HG03442 (cell line): ENCODE results near the gene ZMYND15.

ENCODE experiments used
- ATAC-seq: cut with Tn5 transposase; IDR thresholded peaks from one replicate; pipeline ENCODE4 v1.9.1; 2021; ENCODE audit warnings: mild to moderate bottlenecking, moderate library complexity; ENCODE audit not compliant: unreplicated experiment

Gene ZMYND15

GRCh38 chr17:4742133-4742532, 2.5 kb downstream of the ZMYND15 start:
- ATAC-seq, result no peak

- ATAC-seq, result no peak
These were observed 3.0 kb downstream of the ZMYND15 start for GRCh38 chr17:4742629-4743028.

GRCh38 chr17:4743216-4743615, 3.6 kb downstream of the ZMYND15 start:
- ATAC-seq, result no peak

DNA sequence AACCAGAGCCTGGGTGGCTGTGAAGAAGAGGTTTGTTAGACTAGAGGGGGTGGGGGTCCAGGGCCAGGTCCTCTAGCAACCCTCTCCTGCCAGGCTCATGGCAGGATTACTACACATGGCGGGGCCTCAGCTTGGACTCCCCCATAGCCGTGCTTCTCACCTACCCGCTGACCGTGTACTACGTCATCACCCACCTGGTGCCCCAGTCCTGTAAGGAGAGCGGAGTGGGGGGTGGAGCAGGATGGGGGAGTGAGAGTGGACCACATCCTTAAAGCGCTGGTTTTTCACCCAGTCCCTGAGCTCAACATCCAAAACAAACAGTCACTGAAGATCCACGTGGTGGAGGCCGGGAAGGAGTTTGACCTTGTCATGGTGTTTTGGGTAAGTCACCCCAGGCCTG, 4.3 kb downstream of the ZMYND15 start:
- ATAC-seq, result no peak

GRCh38 chr17:4744999-4745969, 5.7 kb downstream of the ZMYND15 start:
- no peak for ATAC-seq

GRCh38 chr17:4747847-4748246, 8.2 kb downstream of the ZMYND15 start:
- ATAC-seq, result no peak

GRCh38 chr17:4748686-4749085, 9.1 kb downstream of the ZMYND15 start:
- no peak for ATAC-seq

GRCh38 chr17:4750606-4751005, 11.0 kb downstream of the ZMYND15 start:
- no peak for ATAC-seq

- no peak for ATAC-seq
These were observed 12.3 kb downstream of the ZMYND15 start for GRCh38 chr17:4751932-4752331.

GRCh38 chr17:4753392-4753791, 13.8 kb downstream of the ZMYND15 start:
- no peak for ATAC-seq

- ATAC-seq, result no peak
These were observed 20.2 kb downstream of the ZMYND15 start for GRCh38 chr17:4759776-4760236.

GRCh38 chr17:4764595-4764994, 25.0 kb downstream of the ZMYND15 start:
- ATAC-seq, result no peak

DNA sequence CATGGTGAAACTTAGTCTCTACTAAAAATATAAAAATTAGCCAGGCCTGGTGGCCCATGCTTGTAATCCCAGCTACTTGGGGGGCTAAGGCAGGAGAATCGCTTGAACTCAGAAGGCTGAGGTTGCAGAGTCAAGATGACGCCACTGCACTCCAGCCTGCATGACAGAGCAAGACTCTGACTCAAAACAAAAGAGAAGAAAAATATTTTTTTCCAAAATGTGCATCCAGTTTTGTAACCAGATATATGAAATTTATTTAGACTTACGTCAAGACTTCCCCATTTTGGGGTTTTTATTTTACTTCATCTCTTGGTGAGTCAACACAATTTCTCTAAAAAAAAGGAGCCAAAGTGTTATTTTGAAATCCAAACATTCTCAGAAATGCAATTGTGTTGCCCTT, 26.6 kb downstream of the ZMYND15 start:
- no peak for ATAC-seq

- ATAC-seq, result no peak
These were observed 27.1 kb downstream of the ZMYND15 start for GRCh38 chr17:4766723-4767122.

DNA sequence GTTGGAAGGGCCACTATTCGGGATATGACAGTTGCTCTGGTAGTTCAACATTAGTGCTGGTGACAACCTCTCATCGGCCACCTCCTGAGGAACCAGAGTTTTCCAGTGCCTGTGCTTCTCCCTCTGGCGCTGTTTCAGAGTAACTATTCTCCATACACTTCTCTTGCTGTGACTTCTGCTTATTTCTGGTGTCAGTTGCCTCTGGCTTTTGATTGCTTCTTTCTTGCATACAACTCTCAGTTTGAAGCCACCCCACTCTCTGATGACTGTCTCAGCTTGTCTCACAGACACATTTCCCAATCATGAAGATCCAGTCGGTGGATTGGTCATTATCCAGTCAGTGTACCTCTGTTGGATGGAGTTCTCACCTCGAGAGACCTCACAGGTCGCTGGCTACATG, 28.7 kb downstream of the ZMYND15 start:
- no peak for ATAC-seq

DNA sequence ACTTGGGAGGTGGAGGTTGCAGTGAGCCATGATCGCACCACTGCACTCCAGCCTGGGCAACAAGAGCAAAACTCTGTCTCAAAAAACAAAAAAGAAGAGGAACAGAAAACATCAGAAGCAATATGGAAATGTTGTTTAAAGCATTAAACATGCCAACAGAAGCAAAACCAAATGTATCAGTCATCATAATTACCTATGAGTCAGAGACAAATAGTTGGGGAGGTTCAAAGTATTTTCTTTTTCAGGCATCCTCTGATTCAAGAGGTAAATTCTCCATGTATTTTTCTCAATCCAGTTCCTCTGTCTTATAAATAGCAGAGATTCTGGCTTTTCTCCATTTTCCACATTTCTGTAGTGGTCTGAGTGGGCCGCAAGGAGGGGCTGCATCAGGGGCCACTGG, 30.0 kb downstream of the ZMYND15 start:
- ATAC-seq, result no peak

DNA sequence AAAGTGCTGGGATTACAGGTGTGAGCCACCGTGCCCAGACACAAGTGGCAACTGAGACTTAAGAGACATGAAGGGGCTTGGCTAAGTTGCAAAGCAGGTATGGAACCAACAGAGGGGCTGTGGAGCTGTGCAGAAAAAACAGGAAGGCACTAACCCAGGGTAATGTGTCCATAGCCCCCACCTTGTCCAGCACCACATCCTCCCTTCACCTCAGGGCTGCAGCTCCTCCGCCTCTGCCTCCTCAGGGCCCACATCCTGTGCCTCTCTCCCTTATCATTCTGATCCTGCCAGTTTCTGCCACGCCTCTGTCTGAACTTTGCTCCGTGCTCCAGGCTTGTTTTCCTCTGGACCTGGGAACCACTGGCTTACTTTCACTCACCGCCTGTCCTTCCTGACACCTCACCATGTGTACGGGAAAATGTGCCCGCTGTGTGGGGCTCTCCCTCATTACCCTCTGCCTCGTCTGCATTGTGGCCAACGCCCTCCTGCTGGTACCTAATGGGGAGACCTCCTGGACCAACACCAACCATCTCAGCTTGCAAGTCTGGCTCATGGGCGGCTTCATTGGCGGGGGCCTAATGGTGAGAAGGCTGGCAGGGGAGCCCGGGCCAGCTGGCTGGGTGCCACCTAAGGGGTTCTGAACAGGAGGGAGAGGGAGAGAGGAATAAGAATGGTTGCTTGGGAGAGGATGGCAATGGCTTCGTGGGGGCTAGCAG, 32.0 kb downstream of the ZMYND15 start, which contains the start of gene TM4SF5:
Gene TM4SF5 (plus strand): TSS at position 368 of the 716 bp plus-strand sequence. CDS start 37 bp downstream, at position 405.
- ATAC-seq, result no peak

DNA sequence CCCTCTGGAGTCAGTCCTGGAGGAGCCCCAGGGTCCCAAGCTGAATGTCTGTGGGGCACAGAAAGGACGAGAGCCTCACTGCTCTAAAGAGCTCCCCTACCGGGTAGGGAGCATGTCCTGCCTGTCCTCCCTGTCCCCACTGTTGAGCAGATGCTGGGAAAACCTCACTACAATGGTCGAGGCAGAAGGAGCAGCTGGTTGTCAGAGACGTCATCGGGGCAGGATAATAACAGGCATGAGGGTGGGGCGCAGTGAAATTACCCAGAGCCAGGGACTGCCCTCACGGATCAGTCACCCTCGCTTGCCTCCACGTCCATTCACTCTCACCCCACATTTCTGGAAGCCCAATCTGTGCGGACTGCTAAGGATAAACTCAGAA, 32.6 kb downstream of the ZMYND15 start:
- ATAC-seq, result no peak

- ATAC-seq, result no peak
These were observed 38.5 kb downstream of the ZMYND15 start for GRCh38 chr17:4777969-4778760.

- no peak for ATAC-seq
These were observed 40.8 kb downstream of the ZMYND15 start for GRCh38 chr17:4780325-4780955.

- no peak for ATAC-seq
These were observed 43.0 kb downstream of the ZMYND15 start for GRCh38 chr17:4782652-4783051.
